GM23248 (cell line): Measurements from ENCODE around the gene MAPK4. TPM values are rescaled to one million over a fixed set of nuclear protein-coding genes. Genes with fewer than 3 reads are reported as not detected.
A peak's percentile ranks its signal among the peaks of the same experiment; 100 is the strongest.

Experiments
- DNase-seq: peaks from one replicate; pipeline ENCODE4 v3.0.0-alpha.2; 2015
- H2AFZ ChIP-seq: fragments of 200-600 bp; sonication (generic); 2 replicates; pipeline ENCODE4 v1.6.1; 2016; ENCODE audit warnings: antibody characterized with exemption
- H3F3A ChIP-seq: fragments of 200-600 bp; sonication (generic); 2 replicates; pipeline ENCODE4 v1.6.1; 2016; ENCODE audit warnings: mild to moderate bottlenecking, antibody characterized with exemption, mixed run types; ENCODE audit not compliant: insufficient read depth
- H3K27ac ChIP-seq: fragments of 200-600 bp; sonication (generic); 2 replicates; pipeline ENCODE4 v1.5.1; 2016; ENCODE audit warnings: mild to moderate bottlenecking
- H3K27me3 ChIP-seq: fragments of 200-600 bp; sonication (generic); replicated peaks from 2 replicates; pipeline ENCODE4 v1.6.1; 2016; ENCODE audit warnings: mild to moderate bottlenecking; ENCODE audit not compliant: insufficient read depth
- H3K36me3 ChIP-seq: fragments of 200-600 bp; sonication (generic); 2 replicates; pipeline ENCODE4 v1.6.1; 2016; ENCODE audit warnings: low read depth, mild to moderate bottlenecking
- H3K4me1 ChIP-seq: fragments of 200-600 bp; sonication (generic); 2 replicates; pipeline ENCODE4 v1.6.1; 2016; ENCODE audit warnings: mild to moderate bottlenecking; ENCODE audit not compliant: insufficient read depth
- H3K4me2 ChIP-seq: fragments of 200-600 bp; sonication (generic); one replicate; pipeline ENCODE4 v1.6.1; 2016; ENCODE audit warnings: mild to moderate bottlenecking; ENCODE audit not compliant: unreplicated experiment
- H3K4me3 ChIP-seq: fragments of 200-600 bp; sonication (generic); 2 replicates; pipeline ENCODE4 v1.5.1; 2016; ENCODE audit warnings: mild to moderate bottlenecking
- H3K79me2 ChIP-seq: fragments of 200-600 bp; sonication (generic); 2 replicates; pipeline ENCODE4 v1.6.1; 2016; ENCODE audit warnings: mild to moderate bottlenecking; ENCODE audit not compliant: insufficient read depth
- H3K9ac ChIP-seq: fragments of 200-600 bp; sonication (generic); 2 replicates; pipeline ENCODE4 v1.6.1; 2016; ENCODE audit warnings: mild to moderate bottlenecking
- H3K9me2 ChIP-seq: fragments of 200-600 bp; sonication (generic); 2 replicates; pipeline ENCODE4 v1.6.1; 2016; ENCODE audit warnings: mixed run types, mild to moderate bottlenecking, moderate library complexity; ENCODE audit not compliant: insufficient read depth
- H3K9me3 ChIP-seq: fragments of 200-600 bp; sonication (generic); one replicate; pipeline ENCODE4 v1.6.1; 2017; ENCODE audit warnings: low read depth
- H4K20me1 ChIP-seq: fragments of 200-600 bp; sonication (generic); 2 replicates; pipeline ENCODE4 v1.6.0; 2016; ENCODE audit not compliant: insufficient read depth
- EZH2 ChIP-seq: fragments of 200-600 bp; sonication (generic); IDR thresholded peaks from 2 replicates; pipeline ENCODE4 v1.6.1; 2018; ENCODE audit warnings: antibody characterized with exemption, mild to moderate bottlenecking; ENCODE audit not compliant: insufficient read depth, poor library complexity, severe bottlenecking
- EZH2phosphoT487 ChIP-seq: fragments of 200-600 bp; sonication (generic); IDR thresholded peaks from 2 replicates; pipeline ENCODE4 v1.6.1; 2018; ENCODE audit warnings: antibody characterized with exemption, moderate library complexity, mild to moderate bottlenecking, low read depth; ENCODE audit not compliant: insufficient read depth
- WGBS, 2 experiments: methylation state at CpG; one replicate each; pipeline ENCODE4 v1.1.6; 2015 to 2017; ENCODE audit warnings: low lambda C conversion rate in 2 of 2, low coverage in 1 of 2; ENCODE audit errors: missing lambda C conversion rate in 2 of 2; 5-methylcytosine and 5-hydroxymethylcytosine counted together
- in situ Hi-C: fragments of 300-500 bp; cut with MboI; formaldehyde crosslinking; loops from 2 replicates; pipeline ENCODE4 v1.15.0; 2020
- polyA plus RNA-seq: library from polyadenylated mRNA; unstranded; fragments of >200 nt; fragmentation: Nextera tagmentation; extraction: Ambion mirVana; gene quantifications from 2 replicates; pipeline ENCODE4 v1.2.1, GENCODE V29; 2016
- total RNA-seq: library from RNA; depleted of rRNA; stranded (reverse); fragments of >200 nt; shearing (Covaris generic); gene quantifications from 2 replicates; pipeline ENCODE4 v1.2.3, GENCODE V29; 2014

The MAPK4 gene
- total and polyA plus RNA-seq, 2 experiments from 2014 or later, result 0.22 TPM; not detected in 1

DNA sequence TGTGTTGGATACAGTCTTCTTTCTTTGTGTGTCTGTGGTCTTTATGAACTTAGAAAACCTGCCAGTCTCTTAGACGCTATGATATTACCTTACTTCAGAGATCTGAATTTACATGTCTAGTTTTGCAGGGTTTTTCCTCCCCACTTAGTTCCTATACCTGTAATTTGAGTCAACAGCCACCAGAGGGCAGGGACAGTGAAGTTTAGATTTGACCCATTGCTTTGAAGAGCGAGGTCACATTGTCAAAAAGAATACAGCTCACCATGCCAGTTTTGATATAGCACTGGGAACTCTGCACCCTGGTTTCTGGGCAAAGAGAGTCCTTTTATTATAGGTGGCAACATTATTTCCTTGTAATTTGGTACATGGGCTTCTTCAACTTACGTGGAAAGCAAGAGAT, 102.3 kb downstream of the MAPK4 start:
- Histone ChIP-seq H3K27ac (no peak overlapping the region), H3K4me3 (no peak overlapping the region), H3K9me3 (no peaks in the 10 kb centered on the region), H3K79me2 (no peaks in the 10 kb centered on the region), H3K4me1 (no peaks in the 10 kb centered on the region), H3F3A (no peaks in the 10 kb centered on the region), H3K4me2 (no peak overlapping the region), H3K27me3 (no peaks in the 10 kb centered on the region), H3K9me2 (no peaks in the 10 kb centered on the region), H3K36me3 (no peaks in the 10 kb centered on the region), H3K9ac (no peak overlapping the region), H4K20me1 (no peaks in the 10 kb centered on the region), H2AFZ (no peak overlapping the region)
- WGBS, 2 experiments, result 18 to 39% methylated on average over 3 of the region's 3 CpGs
- TF ChIP-seq EZH2, result no peak
- no peak for TF ChIP-seq EZH2phosphoT487
- in situ Hi-C loops, result no loop called here
- peak; percentile 3 for DNase-seq

DNA sequence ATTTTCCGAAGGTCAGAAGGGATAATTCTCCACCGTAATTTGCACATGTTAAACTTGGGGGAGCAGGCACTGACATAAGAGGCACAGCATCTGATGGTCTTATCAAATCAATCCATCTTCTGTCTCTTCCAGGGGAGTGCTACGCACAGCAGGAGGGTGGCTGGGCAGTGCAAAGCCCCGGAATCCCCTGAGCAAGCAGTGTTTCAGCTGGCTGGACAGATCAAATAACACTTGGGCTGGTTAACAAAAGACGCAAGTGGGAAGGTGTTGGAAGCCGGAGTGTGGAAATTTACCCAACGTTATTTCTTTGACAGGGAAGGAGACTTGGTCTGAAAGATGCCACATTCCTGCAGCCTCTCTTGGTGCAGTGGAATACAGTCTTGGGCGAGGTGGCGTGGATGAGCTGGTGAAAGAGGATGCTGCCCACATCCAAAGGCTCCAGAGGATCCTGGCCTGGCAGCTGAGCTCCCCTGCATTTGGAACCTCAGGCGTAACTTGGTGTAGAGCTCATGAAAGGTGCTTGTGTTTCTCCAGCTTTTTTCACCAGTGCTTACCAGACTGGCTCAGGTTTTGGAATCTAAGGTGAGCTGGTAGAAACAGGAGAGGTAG, 103.0 kb downstream of the MAPK4 start:
- in situ Hi-C loops, result no loop called here
- H3K4me1 ChIP-seq, result no peaks in the 10 kb centered on the region
- H3K79me2 ChIP-seq, result no peaks in the 10 kb centered on the region
- TF ChIP-seq EZH2 (no peak), EZH2phosphoT487 (no peak)
- 19% methylated on average over 10 of the region's 10 CpGs for WGBS, 2 experiments
- no peaks in the 10 kb centered on the region for H3K9me2 ChIP-seq
- DNase-seq, result no peak
- H3K27ac ChIP-seq, result no peak overlapping the region
- H3K9ac ChIP-seq, result no peak overlapping the region
- H3F3A ChIP-seq, result no peaks in the 10 kb centered on the region
- H3K9me3 ChIP-seq, result no peaks in the 10 kb centered on the region
- no peaks in the 10 kb centered on the region for H4K20me1 ChIP-seq
- no peak overlapping the region for H3K4me3 ChIP-seq
- H3K36me3 ChIP-seq, result no peaks in the 10 kb centered on the region
- H3K4me2 ChIP-seq, result no peak overlapping the region
- no peak overlapping the region for H2AFZ ChIP-seq
- H3K27me3 ChIP-seq, result no peaks in the 10 kb centered on the region

DNA sequence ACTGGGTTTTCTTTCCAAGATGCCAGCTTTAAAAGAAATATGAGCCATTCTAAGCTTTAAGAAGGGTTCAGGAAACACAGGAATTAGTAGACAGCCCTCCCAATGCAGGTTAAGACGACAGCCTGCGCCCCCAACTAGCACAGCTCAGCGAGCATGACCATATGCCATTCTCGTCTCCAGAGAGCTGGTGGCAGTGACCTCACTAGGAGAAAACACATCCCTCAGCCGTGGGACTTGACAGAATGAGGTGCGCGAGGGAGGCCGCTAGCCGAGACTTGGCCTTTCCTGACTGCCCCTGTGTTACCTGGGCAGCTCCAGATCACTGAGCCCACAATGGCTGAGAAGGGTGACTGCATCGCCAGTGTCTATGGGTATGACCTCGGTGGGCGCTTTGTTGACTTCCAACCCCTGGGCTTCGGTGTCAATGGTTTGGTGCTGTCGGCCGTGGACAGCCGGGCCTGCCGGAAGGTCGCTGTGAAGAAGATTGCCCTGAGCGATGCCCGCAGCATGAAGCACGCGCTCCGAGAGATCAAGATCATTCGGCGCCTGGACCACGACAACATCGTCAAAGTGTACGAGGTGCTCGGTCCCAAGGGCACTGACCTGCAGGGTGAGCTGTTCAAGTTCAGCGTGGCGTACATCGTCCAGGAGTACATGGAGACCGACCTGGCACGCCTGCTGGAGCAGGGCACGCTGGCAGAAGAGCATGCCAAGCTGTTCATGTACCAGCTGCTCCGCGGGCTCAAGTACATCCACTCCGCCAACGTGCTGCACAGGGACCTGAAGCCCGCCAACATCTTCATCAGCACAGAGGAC, 103.9 kb downstream of the MAPK4 start:
- Histone ChIP-seq H3F3A (no peaks in the 10 kb centered on the region), H3K9ac (no peak overlapping the region), H3K27ac (no peak overlapping the region), H2AFZ (no peak overlapping the region), H3K9me2 (no peaks in the 10 kb centered on the region), H3K9me3 (no peaks in the 10 kb centered on the region), H3K27me3 (no peaks in the 10 kb centered on the region), H3K4me2 (no peak overlapping the region), H4K20me1 (no peaks in the 10 kb centered on the region), H3K4me3 (no peak overlapping the region), H3K36me3 (no peaks in the 10 kb centered on the region), H3K4me1 (no peaks in the 10 kb centered on the region), H3K79me2 (no peaks in the 10 kb centered on the region)
- in situ Hi-C loops, result no loop called here
- no peak for TF ChIP-seq EZH2
- no peak for TF ChIP-seq EZH2phosphoT487
- DNase-seq, result no peak
- 70 to 71% methylated on average over 39 to 40 of the region's 40 CpGs for WGBS, 2 experiments

DNA sequence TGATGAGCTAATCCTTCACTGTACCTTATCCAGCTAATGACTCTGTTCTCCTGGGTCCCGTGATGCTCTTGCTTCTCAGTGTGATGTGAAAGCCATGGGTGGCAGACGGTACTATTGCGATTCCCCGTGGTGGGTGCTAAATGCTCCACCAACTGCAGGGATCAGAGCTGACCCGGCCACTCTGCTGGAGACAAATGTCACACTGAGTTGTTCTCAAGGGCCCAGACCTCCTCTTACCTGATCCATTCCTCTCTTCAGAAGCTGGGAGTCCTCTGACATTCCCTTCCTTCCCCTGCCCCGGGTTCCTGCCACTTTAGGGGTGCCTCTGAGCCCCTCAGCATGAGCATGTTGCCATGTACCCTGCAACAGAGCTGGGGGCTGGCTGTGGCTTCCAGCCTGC, 105.1 kb downstream of the MAPK4 start:
- no peak overlapping the region for H3K4me2 ChIP-seq
- WGBS, 2 experiments, result 1 to 4% methylated on average over 6 of the region's 6 CpGs
- no peak overlapping the region for H3K9ac ChIP-seq
- H3K4me1 ChIP-seq, result no peaks in the 10 kb centered on the region
- H3K36me3 ChIP-seq, result no peaks in the 10 kb centered on the region
- H3K9me2 ChIP-seq, result no peaks in the 10 kb centered on the region
- no peak overlapping the region for H3K27ac ChIP-seq
- no peak overlapping the region for H3K4me3 ChIP-seq
- no peaks in the 10 kb centered on the region for H3K27me3 ChIP-seq
- no peak for DNase-seq
- no peaks in the 10 kb centered on the region for H4K20me1 ChIP-seq
- no peak overlapping the region for H2AFZ ChIP-seq
- H3F3A ChIP-seq, result no peaks in the 10 kb centered on the region
- no peak for TF ChIP-seq EZH2phosphoT487
- TF ChIP-seq EZH2, result no peak
- H3K79me2 ChIP-seq, result no peaks in the 10 kb centered on the region
- in situ Hi-C loops, result no loop called here
- no peaks in the 10 kb centered on the region for H3K9me3 ChIP-seq
